Raji (cell line): ENCODE results near the gene MCM9.

ENCODE experiments used
- POLR2A ChIP-seq: IDR thresholded peaks from 2 replicates; pipeline ENCODE4 v1.6.1; 2011; ENCODE audit warnings: low read depth, low read length, control low read depth; ENCODE audit not compliant: insufficient read depth

Gene MCM9

GRCh38 chr6:118813775-118814174 lies 121.2 kb downstream of the MCM9 start:
- TF ChIP-seq POLR2A: no peak

- no peak for TF ChIP-seq POLR2A
Measured at GRCh38 chr6:118812970-118813369, 122.0 kb downstream of the MCM9 start.

- no peak for TF ChIP-seq POLR2A
Measured at GRCh38 chr6:118810420-118811027, 124.4 kb downstream of the MCM9 start.

GRCh38 chr6:118808793-118809638 lies 125.9 kb downstream of the MCM9 start:
- no peak for TF ChIP-seq POLR2A

- TF ChIP-seq POLR2A: no peak
Measured at GRCh38 chr6:118804091-118804490, 130.9 kb downstream of the MCM9 start.

- no peak for TF ChIP-seq POLR2A
Measured at GRCh38 chr6:118801257-118801656, 133.7 kb downstream of the MCM9 start.

GRCh38 chr6:118800394-118801071 lies 134.4 kb downstream of the MCM9 start:
- no peak for TF ChIP-seq POLR2A

GRCh38 chr6:118799826-118800225 lies 135.1 kb downstream of the MCM9 start:
- no peak for TF ChIP-seq POLR2A

GRCh38 chr6:118791499-118791898 lies 143.5 kb downstream of the MCM9 start:
- TF ChIP-seq POLR2A: no peak

- no peak for TF ChIP-seq POLR2A
Measured at GRCh38 chr6:118789954-118790353, 145.0 kb downstream of the MCM9 start.

- no peak for TF ChIP-seq POLR2A
Measured at GRCh38 chr6:118789419-118789818, 145.5 kb downstream of the MCM9 start.

- TF ChIP-seq POLR2A: no peak
Measured at GRCh38 chr6:118788702-118789101, 146.3 kb downstream of the MCM9 start.

GRCh38 chr6:118787724-118788423 lies 147.1 kb downstream of the MCM9 start:
- no peak for TF ChIP-seq POLR2A

- TF ChIP-seq POLR2A: no peak
Measured at GRCh38 chr6:118786596-118787453, 148.1 kb downstream of the MCM9 start.
